GM12874 (cell line): Measurements from ENCODE around the gene PON2.

ENCODE experiments used
- CTCF ChIP-seq: IDR thresholded peaks from 2 replicates; pipeline ENCODE4 v1.5.1; 2011; ENCODE audit warnings: low read depth, mild to moderate bottlenecking, control low read depth, low read length, moderate library complexity; ENCODE audit not compliant: insufficient read depth

PON2 gene

GRCh38 chr7:95427914-95428516, 6.8 kb downstream of the PON2 start:
- TF ChIP-seq CTCF = no peak

GRCh38 chr7:95427166-95427565, 7.7 kb downstream of the PON2 start:
- no peak for TF ChIP-seq CTCF

GRCh38 chr7:95425694-95426093, 9.1 kb downstream of the PON2 start:
- no peak for TF ChIP-seq CTCF

- no peak for TF ChIP-seq CTCF
Observed at GRCh38 chr7:95424716-95425115, 10.1 kb downstream of the PON2 start.

GRCh38 chr7:95421847-95422444, 12.9 kb downstream of the PON2 start:
- no peak for TF ChIP-seq CTCF

- no peak for TF ChIP-seq CTCF
Observed at GRCh38 chr7:95421000-95421846, 13.6 kb downstream of the PON2 start.

- TF ChIP-seq CTCF = no peak
Observed at GRCh38 chr7:95412075-95412474, 22.8 kb downstream of the PON2 start.
